ENCODE measurements around the gene ACAP3. TPM values are rescaled to one million over a fixed set of nuclear protein-coding genes. Genes with fewer than 3 reads are reported as not detected.

The ACAP3 gene
- total and polyA plus RNA-seq, 10 of the 15 experiments (the other 5 are each of a cell fraction or from before 2014, with no cell fraction given), result 0.05 to 34.2 (median 7.1) TPM

- Histone ChIP-seq H3K79me2 (ENCODE audit: control insufficient read depth, insufficient read depth, low read length) (no peaks in the 10 kb centered on the region), H3K4me1 (ENCODE audit: control insufficient read depth, insufficient read depth, low read length) (no peaks in the 10 kb centered on the region), H2AFZ (ENCODE audit: control insufficient read depth, low read depth, low read length) (no peak overlapping the region), H3K4me3 (no peak overlapping the region), H3K27me3 (replicated peaks in 1 of 2; ENCODE audit: control insufficient read depth in 2 of 2, insufficient read depth in 2 of 2, low read length in 1 of 2) (no peaks in the 10 kb centered on the region), H4K20me1 (ENCODE audit: control insufficient read depth, insufficient read depth) (no peaks in the 10 kb centered on the region), H3K27ac (ENCODE audit: control insufficient read depth, insufficient read depth) (no peak overlapping the region), H3K9me3 (replicated peaks; ENCODE audit: control insufficient read depth, insufficient read depth, low read length) (no peaks in the 10 kb centered on the region), H3K9ac (ENCODE audit: control insufficient read depth, insufficient read depth, low read length) (no peak overlapping the region), H3K36me3 (ENCODE audit: control insufficient read depth in 2 of 2, insufficient read depth in 2 of 2, low read length in 1 of 2) (no peaks in the 10 kb centered on the region), H3K4me2 (ENCODE audit: control insufficient read depth, insufficient read depth) (no peak overlapping the region)
- WGBS (ENCODE audit: insufficient coverage, insufficient replicate concordance, low lambda C conversion rate, missing lambda C conversion rate), result 89% methylated on average over 55 of the region's 57 CpGs
- no TSS peak for BruUV-seq (replicated peaks)
- POLR2A ChIA-PET, result no interaction called here
- RAD21 ChIA-PET (ENCODE audit: unreplicated experiment), result interaction anchor here (0.6 kb wide), 1 partner anchor 253 kb away, joined by 3 read pairs; no protein-coding TSS in a partner anchor
- CTCF ChIA-PET, result no interaction called here
- TF ChIP-seq ZNF217 (IDR thresholded peaks at IDR 0.05) (no peak), KAT2A (conservative IDR thresholded peaks at IDR 0.05; ENCODE audit: control insufficient read depth, low read depth, low read length) (no peak), RBBP5 (conservative IDR thresholded peaks at IDR 0.05) (no peak), PML (IDR thresholded peaks at IDR 0.05; ENCODE audit: low read length) (no peak), RB1 (IDR thresholded peaks at IDR 0.05; ENCODE audit: borderline replicate concordance) (no peak), EZH2 (IDR thresholded peaks at IDR 0.05; ENCODE audit: borderline replicate concordance, control insufficient read depth, low read depth, low read length) (no peak), POLR2A (IDR thresholded peaks at IDR 0.05; ENCODE audit: low read depth, low read length) (peak; percentile 25; the same call in 1 of the 2 replicates)
- ATAC-seq (no peak), DNase-seq (ENCODE audit: low read depth, low spot score) (no peak), FAIRE-seq (no peak)
- intact Hi-C loops (cut with micrococcal nuclease; ENCODE audit: unreplicated experiment), result no loop called here
- in situ Hi-C loops (cut with MboI), result no loop called here
- SMC1A ChIA-PET (ENCODE audit: uncharacterized antibody, unreplicated experiment), result no interaction called here
Measured at GRCh38 chr1:1332031-1332755, 24.5 kb upstream of the ACAP3 start.
